Measurements from ENCODE around the gene CHIC2. TPM values are rescaled to one million over a fixed set of nuclear protein-coding genes. Genes with fewer than 3 reads are reported as not detected.

The CHIC2 gene
- total RNA-seq, 1 experiment from 2014 or later, result 11.0 TPM

GRCh38 chr4:53962516-53963225 is 101.7 kb downstream of the CHIC2 start:
- Mint-ChIP-seq H3K9me3 (no peaks in the 10 kb centered on the region), H3K27ac (no peak overlapping the region), H3K4me3 (no peak overlapping the region), H3K4me1 (peaks cover 33% of the 10 kb centered on the region), H3K27me3 (ENCODE audit: low read depth) (peaks cover 5% of the 10 kb centered on the region), H3K36me3 (no peaks in the 10 kb centered on the region)
- peak; percentile 60 for ATAC-seq
- DNase-seq (ENCODE audit: low spot score), result no peak
- TF ChIP-seq SP1 (CRISPR knock-in tag; conservative IDR thresholded peaks at IDR 0.05) (no peak), TEAD4 (CRISPR knock-in tag; IDR thresholded peaks at IDR 0.05) (no peak), ZNF671 (CRISPR knock-in tag; IDR thresholded peaks at IDR 0.05) (no peak), FOXP1 (CRISPR knock-in tag; IDR thresholded peaks at IDR 0.05; ENCODE audit: borderline replicate concordance) (no peak), ERG (CRISPR knock-in tag; IDR thresholded peaks at IDR 0.05) (no peak), ZNF121 (CRISPR knock-in tag; IDR thresholded peaks at IDR 0.05) (no peak), ZNF317 (CRISPR knock-in tag; IDR thresholded peaks at IDR 0.05; ENCODE audit: borderline replicate concordance, low read depth) (no peak), ZNF425 (CRISPR knock-in tag; conservative IDR thresholded peaks at IDR 0.05) (no peak), ZNF138 (CRISPR knock-in tag; conservative IDR thresholded peaks at IDR 0.05) (no peak)
- ChIA-PET CTCF (no interaction called here), POLR2A (no interaction called here)

- Mint-ChIP-seq H3K27ac (no peak overlapping the region), H3K4me1 (peaks cover 33% of the 10 kb centered on the region), H3K9me3 (no peaks in the 10 kb centered on the region), H3K4me3 (no peak overlapping the region), H3K36me3 (no peaks in the 10 kb centered on the region), H3K27me3 (ENCODE audit: low read depth) (peaks cover 5% of the 10 kb centered on the region)
- DNase-seq (ENCODE audit: low spot score), result no peak
- POLR2A ChIA-PET, result no interaction called here
- no peak for ATAC-seq
- CTCF ChIA-PET, result interaction anchor here (0.6 to 1.0 kb wide), 3 partner anchors 31 to 65 kb away, joined by 3 to 5 read pairs (median 3); no protein-coding TSS in a partner anchor
- TF ChIP-seq HMGA2 (CRISPR knock-in tag; IDR thresholded peaks at IDR 0.05) (no peak), ZNF219 (CRISPR knock-in tag; IDR thresholded peaks at IDR 0.05; ENCODE audit: borderline replicate concordance) (no peak), NR2C2 (CRISPR knock-in tag; IDR thresholded peaks at IDR 0.05) (no peak), STAT6 (CRISPR knock-in tag; conservative IDR thresholded peaks at IDR 0.05; ENCODE audit: low read depth) (no peak), GABPB1 (CRISPR knock-in tag; IDR thresholded peaks at IDR 0.05) (no peak), ESRRA (CRISPR knock-in tag; IDR thresholded peaks at IDR 0.05; ENCODE audit: borderline replicate concordance) (no peak), NR1H2 (CRISPR knock-in tag; IDR thresholded peaks at IDR 0.05) (no peak), ARID4B (CRISPR knock-in tag; IDR thresholded peaks at IDR 0.05; ENCODE audit: borderline replicate concordance) (no peak), GRHL2 (CRISPR knock-in tag; IDR thresholded peaks at IDR 0.05; ENCODE audit: insufficient replicate concordance, severe bottlenecking) (no peak), ZNF317 (CRISPR knock-in tag; IDR thresholded peaks at IDR 0.05; ENCODE audit: borderline replicate concordance, low read depth) (no peak), KAT7 (CRISPR knock-in tag; IDR thresholded peaks at IDR 0.05; ENCODE audit: borderline replicate concordance) (no peak), ZNF532 (CRISPR knock-in tag; IDR thresholded peaks at IDR 0.05; ENCODE audit: borderline replicate concordance) (no peak)
Measured at GRCh38 chr4:53961351-53961750, 103.1 kb downstream of the CHIC2 start.

All from WTC11 (cell line).